ENCODE data around the gene KCNK13.
A peak's percentile ranks its signal among the peaks of the same experiment; 100 is the strongest.
"Not testable (repeated sequence)": the region's sequence is repeated elsewhere in the genome, so short reads cannot be mapped to it uniquely, and the experiment has no call there.

The KCNK13 gene

DNA sequence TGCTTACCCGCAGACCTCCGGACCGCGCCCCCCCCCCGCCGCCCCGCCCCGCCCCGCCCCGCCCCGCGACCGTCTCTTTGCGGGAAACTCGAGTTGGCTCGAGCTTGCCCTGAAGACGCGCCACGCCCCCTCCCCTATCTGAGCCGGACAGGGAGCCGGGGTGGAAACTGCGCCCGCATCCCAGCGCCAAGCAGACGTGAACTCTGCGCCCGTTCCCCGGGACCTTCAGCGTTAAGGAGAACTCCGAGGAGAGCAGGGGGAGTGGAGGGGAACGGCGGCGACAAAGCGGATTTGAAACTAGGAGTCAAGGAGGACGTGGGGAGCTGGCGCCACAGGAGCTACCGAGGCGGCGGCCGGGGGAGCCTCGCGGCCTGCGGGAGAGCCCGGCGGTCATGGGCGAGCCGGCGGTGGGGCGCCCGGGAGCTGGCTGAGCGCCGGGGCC lies at the start of gene KCNK13:
Gene KCNK13 (plus strand): TSS at position 310 of the 442 bp plus-strand sequence. CDS start 212 bp downstream, outside the sequence.
- no peak for DNase-seq (ENCODE audit: low read depth)

DNA sequence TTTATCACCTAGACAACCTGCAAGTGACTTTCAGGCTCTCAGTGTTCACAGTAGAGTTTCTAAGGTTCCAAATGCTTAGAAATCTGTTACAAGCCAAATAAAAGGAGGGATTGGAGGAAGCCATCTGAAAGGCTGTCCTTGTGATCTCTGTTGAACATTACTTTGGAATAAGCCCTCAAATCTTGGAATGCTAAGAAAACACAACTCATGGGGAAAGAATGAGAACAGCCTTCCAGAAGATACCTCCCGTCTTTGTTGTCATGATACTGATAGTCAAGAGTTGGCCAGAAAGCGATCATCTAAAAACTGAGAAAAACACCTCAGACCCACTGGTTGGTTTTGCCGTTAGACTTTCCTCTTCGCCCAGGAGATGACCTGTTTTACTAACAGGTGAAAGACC lies 44.4 kb upstream of the KCNK13 start:
- DNase-seq (ENCODE audit: low read depth), result no peak

DNA sequence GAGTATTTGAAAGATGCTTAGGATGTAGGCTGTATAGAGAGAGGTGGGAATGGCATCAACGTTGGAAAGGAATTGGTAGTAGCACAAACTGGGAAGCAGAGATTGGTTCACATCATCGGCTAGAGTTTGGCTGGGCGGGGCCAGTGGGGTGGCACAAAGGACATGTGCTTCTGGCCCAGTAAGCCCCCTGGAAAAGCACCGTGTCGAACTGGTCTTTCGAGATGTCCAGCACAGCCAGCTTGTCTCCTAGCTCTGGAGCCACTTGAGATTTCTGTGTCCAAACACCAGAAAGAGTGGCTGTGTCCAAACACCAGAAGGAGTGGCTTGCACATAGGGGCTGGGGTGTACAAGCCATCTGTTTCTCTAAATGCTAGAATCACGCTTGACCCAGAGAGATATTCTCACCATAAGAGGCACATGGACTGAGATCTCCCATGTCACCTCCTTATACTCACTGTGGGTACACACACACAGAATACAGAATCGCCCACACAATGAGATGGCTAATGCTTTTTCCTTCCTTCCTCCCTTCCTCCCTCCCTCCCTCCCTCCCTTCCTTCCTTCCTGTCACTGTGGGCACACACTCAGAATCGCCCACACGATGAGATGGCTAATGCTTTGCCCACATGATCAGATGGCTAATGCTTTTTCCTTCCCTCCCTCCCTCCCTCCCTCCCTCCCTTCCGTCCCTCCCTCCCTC lies 41.8 kb upstream of the KCNK13 start:
- no peak for DNase-seq (ENCODE audit: low read depth)

DNA sequence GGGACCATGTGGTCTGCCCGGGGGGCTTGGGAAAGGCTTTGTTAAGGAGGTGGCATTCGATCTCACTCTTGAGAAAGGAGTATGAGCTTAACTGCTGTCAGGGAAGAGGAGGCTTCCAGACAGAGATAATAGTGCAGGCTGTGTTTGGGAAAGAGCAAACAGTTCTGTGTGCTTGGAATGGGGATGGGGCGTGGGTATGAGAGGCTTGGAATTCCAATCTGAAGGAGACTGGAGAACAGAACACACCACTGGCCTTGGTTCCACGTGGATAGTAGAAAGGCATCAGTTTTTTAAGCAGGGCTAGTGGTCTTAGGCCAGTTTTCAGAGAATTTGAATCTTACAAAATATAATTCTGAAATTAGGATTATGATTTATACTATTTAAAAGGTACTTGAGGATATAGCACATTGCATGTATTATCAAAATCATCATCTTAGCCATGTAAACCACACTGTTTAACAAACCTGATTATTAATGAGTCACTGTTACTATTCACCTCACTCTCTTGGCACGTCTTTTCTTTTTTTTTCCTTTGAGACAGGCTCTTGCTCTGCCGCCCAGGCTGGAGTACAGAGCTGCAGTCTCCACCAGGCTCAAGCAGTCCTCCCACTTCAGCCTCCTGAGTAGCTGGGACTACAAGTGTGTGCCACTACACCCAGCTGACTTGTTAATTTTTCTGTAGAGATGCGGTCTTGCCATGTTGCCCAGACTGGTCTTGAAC lies 38.5 kb upstream of the KCNK13 start:
- no peak for DNase-seq (ENCODE audit: low read depth)

DNA sequence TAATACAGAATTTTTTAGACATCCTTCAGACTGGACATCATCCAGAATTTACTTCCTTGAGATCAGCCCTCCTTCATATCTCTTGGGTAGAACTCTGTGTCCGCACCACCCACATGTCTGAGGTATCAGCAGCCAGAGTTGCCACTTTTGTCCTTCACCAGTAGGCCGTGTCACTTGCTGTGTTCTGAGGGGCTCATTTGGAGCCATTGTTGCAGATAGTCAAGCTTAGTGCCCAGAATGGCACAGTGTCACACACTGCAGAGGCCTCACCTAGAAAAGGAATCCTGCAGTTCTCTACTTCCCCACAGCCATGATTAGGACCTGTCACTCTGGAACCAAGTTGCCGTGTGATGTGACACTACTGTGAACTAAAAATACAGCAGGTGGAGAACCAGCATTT lies 36.9 kb upstream of the KCNK13 start:
- DNase-seq (ENCODE audit: low read depth), result no peak

DNA sequence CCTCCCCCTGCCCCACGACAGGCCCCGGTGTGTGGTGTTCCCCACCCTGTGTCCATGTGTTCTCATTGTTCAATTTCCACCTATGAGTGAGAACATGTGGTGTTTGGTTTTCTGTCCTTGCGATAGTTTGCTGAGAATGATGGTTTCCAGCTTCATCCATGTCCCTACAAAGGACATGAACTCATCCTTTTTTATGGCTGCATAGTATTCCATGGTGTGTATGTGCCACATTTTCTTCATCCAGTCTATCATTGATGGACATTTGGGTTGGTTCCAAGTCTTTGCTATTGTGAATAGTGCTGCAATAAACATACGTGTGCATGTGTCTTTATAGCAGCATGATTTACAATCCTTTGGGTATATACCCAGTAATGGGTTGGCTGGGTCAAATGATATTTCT lies 35.2 kb upstream of the KCNK13 start:
- DNase-seq (ENCODE audit: low read depth), result not testable (repeated sequence)

DNA sequence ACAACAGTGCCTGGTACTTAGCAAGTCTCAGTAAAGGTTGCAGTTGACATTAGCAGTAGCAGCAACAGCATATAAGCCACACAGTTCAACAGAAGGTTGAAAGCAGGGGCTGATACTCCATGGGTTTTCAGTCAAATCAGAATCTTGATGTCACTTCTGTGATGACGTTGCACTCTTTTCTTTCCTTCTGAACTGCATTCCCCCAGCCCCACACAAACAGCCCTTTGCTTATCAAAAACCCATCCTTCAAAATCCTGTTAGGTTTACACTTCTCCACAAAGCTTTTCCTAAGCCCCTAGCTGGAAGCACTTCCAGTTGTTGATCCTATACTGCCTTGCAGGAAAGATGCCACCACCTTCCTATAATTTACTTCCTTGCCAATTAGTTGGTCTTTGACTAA lies 34.0 kb upstream of the KCNK13 start:
- DNase-seq (ENCODE audit: low read depth), result no peak

DNA sequence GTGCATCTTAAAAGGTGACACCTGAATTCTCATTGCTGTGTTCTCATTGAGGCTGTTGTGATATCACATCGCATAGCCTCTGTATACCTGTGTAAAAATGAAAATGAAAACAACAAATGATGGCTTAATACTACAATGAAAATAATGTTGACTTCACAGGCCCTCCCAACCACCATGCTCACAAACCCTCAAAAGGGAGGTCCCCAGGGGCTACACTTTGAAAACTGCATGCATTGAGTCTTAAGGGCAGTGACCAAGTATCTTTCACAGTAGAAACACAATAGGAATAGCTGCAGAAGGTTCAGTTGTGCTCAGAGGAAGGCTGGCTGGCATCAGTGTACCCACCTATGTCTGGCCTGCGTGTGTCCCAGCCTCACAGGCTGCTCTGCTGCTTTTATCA lies 27.6 kb upstream of the KCNK13 start:
- no peak for DNase-seq (ENCODE audit: low read depth)

DNA sequence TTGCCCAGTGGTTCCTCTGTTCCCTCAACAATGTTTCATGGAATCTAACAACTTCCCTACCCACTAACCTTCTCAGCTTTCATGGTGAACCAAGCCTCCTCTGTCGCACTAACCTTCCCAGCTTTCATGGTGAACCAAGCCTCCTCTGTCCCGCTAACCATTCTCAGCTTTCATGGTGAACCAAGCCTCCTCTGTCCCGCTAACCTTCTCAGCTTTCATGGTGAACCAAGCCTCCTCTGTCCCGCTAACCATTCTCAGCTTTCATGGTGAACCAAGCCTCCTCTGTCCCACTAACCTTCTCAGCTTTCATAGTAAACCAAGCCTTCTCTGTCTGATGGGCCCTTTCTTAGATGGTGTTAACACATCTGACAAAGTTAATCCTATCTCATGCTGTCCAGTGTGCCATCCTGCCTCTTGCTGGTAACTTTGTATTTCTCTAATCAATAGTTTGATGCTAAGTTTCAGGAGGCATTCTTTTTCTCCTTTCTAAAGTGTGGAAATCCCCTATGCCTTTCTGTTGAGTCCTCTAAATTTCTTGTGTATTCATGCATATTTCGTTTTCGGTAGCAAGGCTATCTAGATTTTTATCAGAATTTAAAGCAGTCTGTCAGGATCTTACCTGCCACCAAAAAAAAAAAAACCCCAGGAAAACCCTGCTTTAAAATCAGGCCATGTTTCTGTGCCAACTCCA lies 26.8 kb upstream of the KCNK13 start:
- DNase-seq (ENCODE audit: low read depth), result no peak

DNA sequence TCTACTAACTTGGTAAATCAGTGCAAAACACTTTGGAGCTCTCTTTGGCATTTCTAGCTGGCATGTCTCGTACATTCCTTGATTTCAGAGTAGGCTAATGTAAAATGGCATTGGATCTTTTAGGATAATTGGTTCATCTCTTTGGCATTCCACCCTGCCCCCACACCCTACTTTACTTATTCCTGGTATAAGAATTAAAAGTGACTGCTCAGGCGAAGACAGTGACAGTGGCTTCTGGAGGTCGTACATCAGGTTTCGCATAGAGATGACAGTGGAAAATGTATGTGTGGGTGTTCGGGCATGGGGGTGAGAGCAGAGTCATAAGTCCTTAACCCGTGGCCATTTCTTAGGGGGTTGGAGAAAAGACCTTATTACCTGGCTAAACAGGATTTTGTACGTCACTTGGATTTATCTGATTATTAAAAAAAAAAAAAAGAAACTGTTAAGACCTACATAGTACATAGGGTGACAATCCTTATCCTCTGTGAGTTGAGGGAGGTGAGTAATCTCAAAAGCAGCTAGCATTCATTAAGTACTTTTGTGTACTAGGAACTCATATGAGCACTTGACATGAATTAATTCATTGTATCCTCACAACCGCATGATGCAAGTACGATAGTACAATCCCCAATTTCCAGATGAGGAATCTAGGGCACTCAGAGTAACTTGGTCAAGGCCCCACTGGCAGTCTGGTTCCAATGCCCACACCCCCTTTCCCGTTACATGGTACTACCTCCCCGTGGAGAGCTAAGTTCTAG lies 22.4 kb upstream of the KCNK13 start:
- DNase-seq (ENCODE audit: low read depth), result no peak

DNA sequence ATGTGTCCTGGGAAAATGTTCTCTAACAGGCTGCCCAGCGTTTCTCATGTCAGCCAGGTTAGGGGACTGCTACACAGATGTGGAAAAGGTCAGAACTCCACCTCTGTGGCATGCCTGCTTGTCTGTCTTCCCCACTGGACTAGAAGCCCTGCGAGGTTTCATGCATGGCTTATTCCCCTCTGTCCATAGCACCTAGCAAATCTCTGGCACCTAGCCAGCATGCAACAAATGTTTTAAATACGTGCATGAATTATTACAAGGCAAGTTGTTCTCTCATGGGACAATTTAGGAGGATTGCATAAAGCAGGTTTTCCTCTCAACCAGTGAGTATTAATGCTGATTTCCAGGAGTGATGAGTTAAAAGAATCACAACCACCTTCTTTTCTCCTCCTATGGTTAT lies 21.4 kb upstream of the KCNK13 start:
- DNase-seq (ENCODE audit: low read depth), result no peak

DNA sequence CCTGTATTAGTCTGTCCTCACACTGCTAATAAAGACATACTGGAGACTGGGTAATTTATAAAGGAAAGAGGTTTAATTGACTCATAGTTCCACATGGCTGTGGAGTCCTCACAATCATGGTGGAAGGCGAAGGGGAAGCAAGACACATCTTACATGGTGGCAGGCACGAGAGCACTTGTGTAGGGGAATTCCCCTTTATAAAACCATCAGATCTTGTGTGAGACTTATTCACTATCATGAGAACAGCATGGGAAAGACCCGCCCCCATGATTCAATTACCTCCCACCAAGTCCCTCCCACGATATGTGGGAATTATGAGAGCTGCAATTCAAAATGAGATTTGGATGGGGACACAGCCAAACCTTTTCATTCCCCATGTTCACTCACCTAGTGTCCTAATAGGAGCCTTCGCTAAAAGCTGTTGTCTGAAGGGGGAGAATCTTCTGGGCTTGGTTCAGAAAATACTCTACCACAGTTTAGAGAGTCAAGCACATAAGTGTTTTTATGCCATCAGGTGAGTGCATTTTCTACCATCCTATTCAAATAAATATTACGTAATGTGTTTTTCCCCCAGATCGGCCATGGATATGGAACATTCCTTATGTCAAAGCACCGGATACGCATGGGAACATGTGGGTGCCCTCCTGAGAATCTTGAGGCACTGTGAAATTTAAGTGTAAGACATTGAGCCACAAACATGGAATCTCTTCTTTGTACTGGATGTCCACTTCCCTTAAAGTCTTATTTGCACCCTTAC lies 19.1 kb upstream of the KCNK13 start:
- no peak for DNase-seq (ENCODE audit: low read depth)

DNA sequence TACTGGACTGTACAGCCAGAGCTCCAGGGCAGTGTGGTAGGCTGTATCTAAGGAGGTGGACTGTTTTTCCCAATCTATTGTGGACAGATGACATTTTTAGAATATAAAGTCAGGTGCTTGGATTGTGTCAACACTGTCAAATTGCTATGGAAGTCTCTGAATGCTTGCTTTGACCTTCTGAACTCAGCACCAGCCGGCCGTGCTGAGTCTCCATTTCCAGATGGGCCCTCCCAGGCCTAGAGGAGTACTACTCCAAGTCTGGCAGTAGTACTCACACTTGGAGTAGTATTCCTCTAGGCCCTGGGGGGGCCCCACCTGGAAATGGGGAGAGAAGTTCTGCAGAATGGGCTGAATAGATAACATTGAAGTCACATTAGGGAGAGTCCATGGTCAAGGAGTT lies 16.2 kb upstream of the KCNK13 start:
- no peak for DNase-seq (ENCODE audit: low read depth)

DNA sequence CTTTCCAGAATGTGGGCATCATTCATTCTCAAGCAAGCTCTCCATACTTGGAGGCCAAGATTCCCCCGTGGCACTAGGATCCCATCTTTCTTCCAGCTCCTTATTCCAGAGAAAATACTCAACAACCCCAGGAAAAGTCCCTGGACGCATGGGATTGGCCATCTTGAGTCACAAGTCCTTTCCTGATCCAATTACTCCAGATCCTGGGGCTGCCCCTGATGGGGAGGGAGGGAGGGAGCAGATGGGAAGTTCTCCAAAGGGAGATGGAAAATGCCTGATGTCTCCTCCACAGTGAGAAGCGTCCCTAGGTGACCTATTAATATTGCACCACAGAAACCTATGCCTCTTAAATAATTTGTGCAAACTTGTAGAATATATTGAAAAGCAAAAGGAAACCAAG lies 12.4 kb upstream of the KCNK13 start:
- no peak for DNase-seq (ENCODE audit: low read depth)

DNA sequence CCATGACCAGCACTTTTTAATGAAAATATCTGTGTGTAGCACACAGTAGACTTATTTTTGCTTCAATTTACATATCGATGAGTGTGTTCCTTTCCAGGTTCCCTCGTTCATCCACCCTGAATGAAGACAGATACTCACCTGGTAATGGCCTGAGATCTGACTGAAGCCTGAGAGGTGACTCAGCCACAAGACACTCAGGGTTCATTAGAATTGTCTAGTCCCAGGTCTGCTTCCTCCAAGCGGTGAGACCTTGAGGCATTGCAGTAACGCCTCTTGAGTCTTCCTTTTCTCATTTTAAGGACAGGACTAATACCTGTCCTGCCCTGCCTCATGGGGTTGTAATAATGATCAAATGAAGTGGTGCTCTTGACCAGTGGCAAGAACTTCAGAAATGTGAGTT lies 11.5 kb upstream of the KCNK13 start:
- no peak for DNase-seq (ENCODE audit: low read depth)

DNA sequence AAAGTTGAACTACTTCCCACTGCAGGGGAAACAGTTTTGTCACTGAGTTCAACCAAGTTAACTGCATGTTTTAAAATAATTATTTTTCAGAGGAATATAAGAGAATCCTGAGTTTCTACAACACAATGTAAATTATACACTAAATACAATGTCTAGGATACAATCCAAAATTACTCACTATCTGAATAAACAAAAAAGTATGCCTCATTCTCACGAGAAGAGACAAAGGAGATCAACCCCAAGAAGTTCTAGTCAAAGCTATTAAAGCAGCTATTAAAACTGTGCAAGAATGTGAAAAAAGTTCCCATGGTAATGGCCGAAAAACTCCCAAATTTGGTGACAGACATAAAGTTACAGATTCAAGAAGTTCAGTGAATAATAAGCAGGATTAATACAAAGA lies 8.8 kb upstream of the KCNK13 start:
- no peak for DNase-seq (ENCODE audit: low read depth)

DNA sequence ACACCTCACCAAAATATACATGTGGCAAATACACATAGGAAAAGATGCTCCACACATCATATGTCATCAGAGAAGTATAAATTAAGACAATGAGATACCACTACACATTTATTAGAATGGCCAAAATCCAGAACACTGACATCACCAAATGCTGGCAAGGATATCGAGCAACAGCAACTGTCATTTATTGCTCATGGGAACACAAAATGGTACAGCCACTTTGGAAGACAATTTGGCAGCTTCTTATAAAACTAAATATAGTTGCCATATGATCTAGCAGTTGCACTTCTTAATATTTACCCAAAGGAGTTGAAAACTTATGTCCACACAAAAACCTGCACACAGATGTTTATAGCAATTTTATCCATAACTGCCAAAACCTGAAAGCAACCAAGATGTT lies 7.0 kb upstream of the KCNK13 start:
- DNase-seq (ENCODE audit: low read depth), result no peak

DNA sequence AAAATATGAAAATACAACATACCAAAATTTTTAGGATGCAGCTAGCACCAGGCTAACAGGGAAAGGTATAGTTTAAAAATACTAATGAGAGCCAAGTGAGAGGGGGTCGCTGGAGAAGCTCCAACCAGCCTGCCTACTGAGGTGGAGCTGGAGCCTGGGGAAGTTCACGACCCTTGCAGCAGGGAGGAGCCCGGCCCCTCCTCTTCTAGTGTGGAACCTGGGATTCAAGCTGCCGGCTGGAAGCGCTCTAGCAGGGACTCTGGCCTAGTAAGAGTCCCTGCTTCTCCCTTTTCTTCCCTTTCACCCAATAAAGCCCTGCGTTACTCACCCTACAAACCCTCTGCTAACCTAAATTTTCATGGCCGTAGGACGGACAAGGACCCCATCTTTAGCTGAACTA lies 5.0 kb upstream of the KCNK13 start:
- DNase-seq (ENCODE audit: low read depth), result no peak

DNA sequence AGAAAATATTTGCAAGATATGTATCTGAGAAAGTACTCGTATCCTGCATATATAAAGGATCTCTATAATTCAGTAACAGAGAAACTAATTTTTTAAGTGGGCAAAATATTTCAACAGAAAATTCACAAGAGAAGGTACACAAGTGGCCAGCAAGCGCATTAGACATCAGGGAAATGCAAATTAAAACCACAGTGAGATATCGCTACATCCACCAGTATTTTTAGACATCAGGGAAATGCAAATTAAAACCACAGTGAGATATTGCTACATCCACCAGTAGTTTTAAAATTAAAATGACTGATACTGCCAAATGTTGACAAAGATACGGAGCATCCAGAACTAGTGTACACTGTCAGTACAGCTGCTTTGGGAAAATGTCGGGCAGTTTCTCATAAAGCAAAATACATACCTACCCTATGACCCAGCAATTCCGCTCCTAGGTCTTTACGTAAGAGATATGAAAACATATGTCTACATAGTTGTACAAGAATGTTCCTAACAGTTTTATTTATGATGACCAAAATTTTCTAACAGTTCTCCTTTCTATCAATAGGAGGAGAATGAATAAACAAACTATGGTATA lies 2.8 kb upstream of the KCNK13 start:
- DNase-seq (ENCODE audit: low read depth), result no peak

DNA sequence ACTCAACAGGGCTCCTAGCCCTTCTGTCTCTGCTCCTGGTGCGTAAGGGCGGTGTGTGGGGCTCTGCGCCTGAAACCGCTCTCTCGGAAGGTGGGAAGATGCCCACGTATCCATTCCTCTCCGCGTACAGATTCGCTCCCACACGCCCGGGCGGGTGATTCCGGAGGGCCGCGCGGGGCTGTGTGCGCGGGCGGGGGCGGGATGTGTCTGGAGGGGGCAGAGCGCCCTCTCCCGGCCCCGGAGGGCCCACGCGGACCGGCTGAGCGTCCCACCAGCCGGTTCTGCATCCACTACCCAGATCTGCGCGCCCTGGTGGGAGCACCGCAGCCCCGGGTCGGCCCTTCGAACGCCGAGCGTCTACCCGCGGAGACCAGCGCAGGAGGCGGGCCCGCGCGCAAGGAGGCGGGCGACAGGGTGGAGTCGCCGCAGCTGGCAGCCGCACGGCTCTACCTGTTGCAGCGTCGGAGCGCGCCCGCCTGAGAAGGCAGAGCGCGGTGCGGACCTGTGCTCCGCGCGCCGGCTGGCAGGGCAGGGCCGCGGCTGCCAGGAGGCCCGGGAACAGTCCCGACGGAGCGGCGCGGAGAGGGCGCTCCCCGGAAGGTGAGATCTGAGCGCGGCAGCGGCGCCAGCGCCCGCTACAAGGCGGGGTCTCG lies 1.4 kb upstream of the KCNK13 start:
- DNase-seq (ENCODE audit: low read depth), result peak; percentile 33

All from stimulated activated CD8-positive, alpha-beta memory T cell treated with anti-CD3 and anti-CD28 coated beads, Interleukin-4, amount 100 ng/mL, for 24 hours (primary cell).